Activated T-helper 9 cell treated with anti-CD3 and anti-CD28 coated beads, Interleukin-2, amount 50 U/mL, for 16 hours (primary cell): Measurements from ENCODE around the gene STK32C.

ENCODE experiments used
- DNase-seq: peaks from one replicate; pipeline ENCODE4 v3.0.0-alpha.2; 2020; ENCODE audit warnings: low read depth

The STK32C gene

GRCh38 chr10:132208462-132209050 is 99.2 kb downstream of the STK32C start:
- DNase-seq: no peak

GRCh38 chr10:132207536-132208461 is 100.0 kb downstream of the STK32C start:
- no peak for DNase-seq

- no peak for DNase-seq
Observed at GRCh38 chr10:132206806-132207535, 100.8 kb downstream of the STK32C start.

GRCh38 chr10:132206377-132206745 is 101.4 kb downstream of the STK32C start:
- no peak for DNase-seq

- no peak for DNase-seq
Observed at GRCh38 chr10:132205650-132206376, 101.9 kb downstream of the STK32C start.

- DNase-seq: no peak
Observed at GRCh38 chr10:132204781-132205473, 102.8 kb downstream of the STK32C start.

GRCh38 chr10:132204078-132204780 is 103.5 kb downstream of the STK32C start:
- DNase-seq: no peak

- DNase-seq: no peak
Observed at GRCh38 chr10:132203256-132204077, 104.3 kb downstream of the STK32C start.

GRCh38 chr10:132202070-132202970 is 105.4 kb downstream of the STK32C start:
- no peak for DNase-seq

- no peak for DNase-seq
Observed at GRCh38 chr10:132201111-132201969, 106.4 kb downstream of the STK32C start.

GRCh38 chr10:132200344-132201110 is 107.2 kb downstream of the STK32C start:
- DNase-seq: no peak

GRCh38 chr10:132199854-132200311 is 107.9 kb downstream of the STK32C start:
- DNase-seq: no peak

GRCh38 chr10:132199268-132199853 is 108.4 kb downstream of the STK32C start:
- DNase-seq: no peak

GRCh38 chr10:132198381-132199181 is 109.2 kb downstream of the STK32C start:
- DNase-seq: no peak

- DNase-seq: no peak
Observed at GRCh38 chr10:132198068-132198370, 109.7 kb downstream of the STK32C start.
